Gastroesophageal sphincter (tissue), 3 donors: ENCODE measurements around the gene ETV3L.

ENCODE experiments used
- EP300 ChIP-seq: sonication (generic); formaldehyde crosslinking; IDR thresholded peaks from one replicate; pipeline ENCODE4 v1.6.1; 2017; ENCODE audit warnings: antibody characterized with exemption, mild to moderate bottlenecking
- POLR2A ChIP-seq, 2 donors: fragments of 450-650 bp; IDR thresholded peaks; one replicate each; pipeline ENCODE4 v1.6.1; 2017; ENCODE audit warnings: antibody characterized with exemption in 2 of 2, mild to moderate bottlenecking in 2 of 2, moderate library complexity in 1 of 2
- POLR2AphosphoS5 ChIP-seq: sonication (generic); formaldehyde crosslinking; IDR thresholded peaks from one replicate; pipeline ENCODE4 v1.6.1; 2017; ENCODE audit warnings: antibody characterized with exemption
- TF ChIP-seq, protein P1 (sequence below), 4 experiments: fragments of 200-600 bp in 2 of 4; fragments of 450-650 bp in 2 of 4; sonication (generic) in 1 of 4; IDR thresholded peaks; one replicate each; pipeline ENCODE4 v1.5.1; 2017 to 2019; ENCODE audit warnings: antibody characterized with exemption in 4 of 4, mild to moderate bottlenecking in 2 of 4, moderate library complexity in 2 of 4

DNA sequence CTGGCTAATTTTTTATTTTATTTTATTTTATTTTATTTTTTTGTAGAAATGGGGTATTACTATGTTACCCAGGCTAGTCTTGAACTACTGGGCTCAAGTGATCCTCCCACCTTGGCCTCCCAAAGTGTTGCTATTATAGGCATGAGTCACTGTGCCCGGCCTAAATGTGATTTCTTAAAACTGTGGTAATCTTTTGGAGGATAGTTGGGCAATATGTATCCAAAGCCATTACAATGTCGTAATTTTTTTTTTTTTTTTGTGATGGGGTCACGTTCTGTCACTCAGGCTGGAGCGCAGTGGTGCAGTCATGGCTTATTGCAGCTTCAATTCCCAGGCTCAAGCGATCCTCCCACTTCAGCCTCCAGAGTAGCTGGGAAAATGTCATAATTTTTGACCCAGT is 14.2 kb downstream of the ETV3L start:
- TF ChIP-seq, protein P1, sequence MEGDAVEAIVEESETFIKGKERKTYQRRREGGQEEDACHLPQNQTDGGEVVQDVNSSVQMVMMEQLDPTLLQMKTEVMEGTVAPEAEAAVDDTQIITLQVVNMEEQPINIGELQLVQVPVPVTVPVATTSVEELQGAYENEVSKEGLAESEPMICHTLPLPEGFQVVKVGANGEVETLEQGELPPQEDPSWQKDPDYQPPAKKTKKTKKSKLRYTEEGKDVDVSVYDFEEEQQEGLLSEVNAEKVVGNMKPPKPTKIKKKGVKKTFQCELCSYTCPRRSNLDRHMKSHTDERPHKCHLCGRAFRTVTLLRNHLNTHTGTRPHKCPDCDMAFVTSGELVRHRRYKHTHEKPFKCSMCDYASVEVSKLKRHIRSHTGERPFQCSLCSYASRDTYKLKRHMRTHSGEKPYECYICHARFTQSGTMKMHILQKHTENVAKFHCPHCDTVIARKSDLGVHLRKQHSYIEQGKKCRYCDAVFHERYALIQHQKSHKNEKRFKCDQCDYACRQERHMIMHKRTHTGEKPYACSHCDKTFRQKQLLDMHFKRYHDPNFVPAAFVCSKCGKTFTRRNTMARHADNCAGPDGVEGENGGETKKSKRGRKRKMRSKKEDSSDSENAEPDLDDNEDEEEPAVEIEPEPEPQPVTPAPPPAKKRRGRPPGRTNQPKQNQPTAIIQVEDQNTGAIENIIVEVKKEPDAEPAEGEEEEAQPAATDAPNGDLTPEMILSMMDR (IDR thresholded peaks at IDR 0.05) = no peak
- TF ChIP-seq EP300 = no peak
- no peak for TF ChIP-seq POLR2A (IDR thresholded peaks at IDR 0.05)
- TF ChIP-seq POLR2AphosphoS5 = no peak
